IMR-90 (cell line): ENCODE data around the gene DDIAS.
"Not testable (repeated sequence)": the region's sequence is repeated elsewhere in the genome, so short reads cannot be mapped to it uniquely, and the experiment has no call there.

Source experiments
- CEBPB ChIP-seq: IDR thresholded peaks from 2 replicates; pipeline ENCODE4 v1.6.1; 2012; ENCODE audit warnings: low read depth, low read length, improper control_type of control experiment
- FOS ChIP-seq: fragments of 150-350 bp; IDR thresholded peaks from 2 replicates; pipeline ENCODE4 v1.6.1; 2016; ENCODE audit warnings: low read depth, low read length
- MAZ ChIP-seq: IDR thresholded peaks from 2 replicates; pipeline ENCODE4 v1.6.1; 2012; ENCODE audit warnings: low read depth, mild to moderate bottlenecking, low read length, improper control_type of control experiment, moderate library complexity, borderline replicate concordance
- MXI1 ChIP-seq: IDR thresholded peaks from 2 replicates; pipeline ENCODE4 v1.6.1; 2012; ENCODE audit warnings: low read depth, mild to moderate bottlenecking, low read length, moderate library complexity, borderline replicate concordance
- POLR2A ChIP-seq: IDR thresholded peaks from 2 replicates; pipeline ENCODE4 v1.6.1; 2012; ENCODE audit warnings: mild to moderate bottlenecking, low read depth, low read length
- RAD21 ChIP-seq: IDR thresholded peaks from 2 replicates; pipeline ENCODE4 v1.6.1; 2012; ENCODE audit warnings: low read length, improper control_type of control experiment
- RFX5 ChIP-seq: IDR thresholded peaks from 2 replicates; pipeline ENCODE4 v1.8.0; 2012; ENCODE audit warnings: low read depth, mild to moderate bottlenecking, low read length, moderate library complexity
- SMC3 ChIP-seq: fragments of 150-350 bp; IDR thresholded peaks from 2 replicates; pipeline ENCODE4 v1.6.1; 2016; ENCODE audit warnings: low read depth, mild to moderate bottlenecking, antibody characterized with exemption, low read length, moderate library complexity
- TF ChIP-seq, protein P1 (sequence below): conservative IDR thresholded peaks from 2 replicates; pipeline ENCODE4 v1.5.1; 2012; ENCODE audit warnings: mild to moderate bottlenecking, low read depth, low read length, improper control_type of control experiment
- TF ChIP-seq, protein P2 (sequence below): fragments of 150-350 bp; IDR thresholded peaks from 2 replicates; pipeline ENCODE4 v1.6.1; 2017; ENCODE audit warnings: mild to moderate bottlenecking, antibody characterized with exemption, low read length, low read depth
- TF ChIP-seq, protein P3 (sequence below): fragments of 150-350 bp; IDR thresholded peaks from 2 replicates; pipeline ENCODE4 v1.6.1; 2016; ENCODE audit warnings: low read depth, mild to moderate bottlenecking, low read length, moderate library complexity, borderline replicate concordance

DNA sequence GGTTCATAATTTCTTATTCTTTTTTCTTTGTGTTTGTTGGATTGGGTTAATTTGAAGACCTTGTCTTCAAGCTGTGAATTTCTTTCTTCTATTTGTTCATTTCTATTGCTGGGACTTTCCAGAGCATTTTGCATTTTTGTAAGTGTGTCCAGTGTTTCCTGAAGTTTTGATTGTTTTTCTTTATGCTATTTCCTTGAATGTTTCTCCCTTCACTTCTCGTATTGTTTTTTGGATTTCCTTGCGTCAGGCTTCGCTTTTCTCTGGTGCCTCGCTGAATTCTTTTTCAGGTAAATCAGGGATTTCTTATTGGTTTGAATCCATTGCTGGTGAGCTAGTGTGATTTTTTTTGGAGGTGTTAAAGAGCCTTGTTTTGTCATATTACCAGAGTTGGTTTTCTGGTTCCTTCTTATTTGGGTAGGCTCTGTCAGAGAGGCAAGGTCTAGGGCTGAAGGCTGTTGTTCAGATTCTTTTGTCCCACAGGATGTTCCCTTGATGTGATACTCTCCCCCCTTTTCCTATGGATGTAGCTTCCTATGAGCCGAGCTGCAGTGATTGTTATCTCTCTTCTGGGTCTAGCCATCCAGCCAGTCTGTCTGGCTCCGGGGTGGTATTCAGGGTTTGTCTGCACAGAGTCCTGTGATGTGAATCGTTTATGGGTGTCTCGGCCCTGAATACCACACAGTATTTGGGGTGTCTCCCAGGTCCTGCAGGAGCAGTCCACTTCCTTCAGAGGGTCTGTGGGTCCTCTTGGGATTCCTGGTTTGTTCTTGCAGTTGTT lies 21.0 kb downstream of the DDIAS start:
- TF ChIP-seq POLR2A, MXI1, RFX5, RAD21, MAZ, FOS, SMC3, CEBPB: not testable (repeated sequence)
- TF ChIP-seq, protein P1, sequence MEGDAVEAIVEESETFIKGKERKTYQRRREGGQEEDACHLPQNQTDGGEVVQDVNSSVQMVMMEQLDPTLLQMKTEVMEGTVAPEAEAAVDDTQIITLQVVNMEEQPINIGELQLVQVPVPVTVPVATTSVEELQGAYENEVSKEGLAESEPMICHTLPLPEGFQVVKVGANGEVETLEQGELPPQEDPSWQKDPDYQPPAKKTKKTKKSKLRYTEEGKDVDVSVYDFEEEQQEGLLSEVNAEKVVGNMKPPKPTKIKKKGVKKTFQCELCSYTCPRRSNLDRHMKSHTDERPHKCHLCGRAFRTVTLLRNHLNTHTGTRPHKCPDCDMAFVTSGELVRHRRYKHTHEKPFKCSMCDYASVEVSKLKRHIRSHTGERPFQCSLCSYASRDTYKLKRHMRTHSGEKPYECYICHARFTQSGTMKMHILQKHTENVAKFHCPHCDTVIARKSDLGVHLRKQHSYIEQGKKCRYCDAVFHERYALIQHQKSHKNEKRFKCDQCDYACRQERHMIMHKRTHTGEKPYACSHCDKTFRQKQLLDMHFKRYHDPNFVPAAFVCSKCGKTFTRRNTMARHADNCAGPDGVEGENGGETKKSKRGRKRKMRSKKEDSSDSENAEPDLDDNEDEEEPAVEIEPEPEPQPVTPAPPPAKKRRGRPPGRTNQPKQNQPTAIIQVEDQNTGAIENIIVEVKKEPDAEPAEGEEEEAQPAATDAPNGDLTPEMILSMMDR = not testable (repeated sequence)
- TF ChIP-seq, protein P2, sequence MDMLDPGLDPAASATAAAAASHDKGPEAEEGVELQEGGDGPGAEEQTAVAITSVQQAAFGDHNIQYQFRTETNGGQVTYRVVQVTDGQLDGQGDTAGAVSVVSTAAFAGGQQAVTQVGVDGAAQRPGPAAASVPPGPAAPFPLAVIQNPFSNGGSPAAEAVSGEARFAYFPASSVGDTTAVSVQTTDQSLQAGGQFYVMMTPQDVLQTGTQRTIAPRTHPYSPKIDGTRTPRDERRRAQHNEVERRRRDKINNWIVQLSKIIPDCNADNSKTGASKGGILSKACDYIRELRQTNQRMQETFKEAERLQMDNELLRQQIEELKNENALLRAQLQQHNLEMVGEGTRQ = not testable (repeated sequence)
- TF ChIP-seq, protein P3, sequence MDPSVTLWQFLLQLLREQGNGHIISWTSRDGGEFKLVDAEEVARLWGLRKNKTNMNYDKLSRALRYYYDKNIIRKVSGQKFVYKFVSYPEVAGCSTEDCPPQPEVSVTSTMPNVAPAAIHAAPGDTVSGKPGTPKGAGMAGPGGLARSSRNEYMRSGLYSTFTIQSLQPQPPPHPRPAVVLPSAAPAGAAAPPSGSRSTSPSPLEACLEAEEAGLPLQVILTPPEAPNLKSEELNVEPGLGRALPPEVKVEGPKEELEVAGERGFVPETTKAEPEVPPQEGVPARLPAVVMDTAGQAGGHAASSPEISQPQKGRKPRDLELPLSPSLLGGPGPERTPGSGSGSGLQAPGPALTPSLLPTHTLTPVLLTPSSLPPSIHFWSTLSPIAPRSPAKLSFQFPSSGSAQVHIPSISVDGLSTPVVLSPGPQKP = not testable (repeated sequence)
